GM19397 (cell line): ENCODE results near the gene FAR2.
"Not testable (repeated sequence)": the region's sequence is repeated elsewhere in the genome, so short reads cannot be mapped to it uniquely, and the experiment has no call there.

Source experiments
- ATAC-seq: cut with Tn5 transposase; IDR thresholded peaks from one replicate; pipeline ENCODE4 v1.9.1; 2021; ENCODE audit warnings: mild to moderate bottlenecking, moderate library complexity; ENCODE audit not compliant: unreplicated experiment

Gene FAR2

DNA sequence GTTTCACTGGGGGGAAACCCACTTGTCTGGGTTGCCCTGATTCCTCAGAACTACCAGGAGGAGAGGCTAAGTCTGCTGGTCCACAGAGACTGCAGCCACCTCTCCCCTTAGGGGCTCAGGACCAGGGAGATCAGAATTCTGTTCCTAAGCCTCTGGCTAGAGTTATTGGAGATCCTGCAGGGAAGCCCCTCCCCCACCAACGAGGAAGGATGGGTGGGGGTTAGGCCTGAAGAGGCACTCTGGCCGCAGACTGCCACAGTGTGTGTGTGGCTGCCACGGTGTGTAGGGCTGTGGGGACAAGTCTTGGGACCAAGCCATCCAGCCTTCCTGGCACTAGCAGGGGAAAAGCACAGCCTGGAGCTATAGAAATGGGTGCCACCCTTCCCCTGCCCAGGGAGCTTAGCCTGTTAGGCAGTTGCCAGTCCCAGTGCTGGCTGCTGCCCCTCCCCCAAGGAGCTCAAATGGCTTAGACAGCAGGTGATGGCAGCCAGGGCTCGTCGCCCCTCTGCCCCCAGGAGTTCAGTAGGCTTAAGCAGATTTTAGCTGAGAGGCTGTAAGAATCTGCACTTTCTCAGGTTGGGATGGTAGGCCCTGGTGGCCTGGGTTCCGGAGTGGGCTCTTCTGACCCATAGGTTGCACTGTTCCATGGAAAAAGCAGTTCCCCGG, 124.2 kb downstream of the FAR2 start:
- ATAC-seq = no peak

DNA sequence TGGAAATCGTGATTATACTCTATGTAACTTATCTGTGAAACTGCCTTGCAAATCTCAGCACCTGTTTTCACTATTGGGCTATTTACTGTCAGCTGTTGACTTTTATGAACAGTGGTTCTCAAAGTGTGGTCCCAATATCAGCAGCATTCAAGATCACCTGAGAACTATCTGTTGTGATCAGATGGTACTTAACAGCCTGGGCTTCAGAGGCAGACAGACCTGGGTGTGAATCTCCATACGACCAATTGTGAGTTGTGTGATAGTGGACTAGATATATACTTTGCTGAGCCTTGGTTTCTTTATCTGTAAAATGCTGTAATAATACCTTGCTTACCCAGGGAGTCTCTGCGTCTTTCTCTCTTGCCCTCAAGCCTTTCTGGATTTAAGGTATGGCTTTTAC, 126.8 kb downstream of the FAR2 start:
- ATAC-seq = no peak

DNA sequence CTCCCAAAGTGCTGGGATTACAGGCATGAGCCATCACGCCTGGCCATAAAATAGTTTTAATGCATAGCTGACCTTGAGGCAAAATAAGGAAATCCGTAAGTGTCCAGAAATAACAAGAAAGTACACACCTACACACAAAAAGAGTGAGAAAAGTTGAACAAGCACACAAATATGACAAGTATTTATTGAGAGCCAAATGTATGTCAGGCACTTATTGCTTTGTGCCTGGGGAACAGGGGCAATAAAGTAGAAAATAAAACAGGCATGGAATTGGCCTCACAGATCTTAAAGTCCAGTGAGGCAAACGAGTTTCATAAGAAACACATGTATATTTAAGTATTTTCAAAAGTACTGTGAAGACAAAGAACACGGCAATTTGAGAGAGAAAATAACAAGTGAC, 128.2 kb downstream of the FAR2 start:
- ATAC-seq = no peak

DNA sequence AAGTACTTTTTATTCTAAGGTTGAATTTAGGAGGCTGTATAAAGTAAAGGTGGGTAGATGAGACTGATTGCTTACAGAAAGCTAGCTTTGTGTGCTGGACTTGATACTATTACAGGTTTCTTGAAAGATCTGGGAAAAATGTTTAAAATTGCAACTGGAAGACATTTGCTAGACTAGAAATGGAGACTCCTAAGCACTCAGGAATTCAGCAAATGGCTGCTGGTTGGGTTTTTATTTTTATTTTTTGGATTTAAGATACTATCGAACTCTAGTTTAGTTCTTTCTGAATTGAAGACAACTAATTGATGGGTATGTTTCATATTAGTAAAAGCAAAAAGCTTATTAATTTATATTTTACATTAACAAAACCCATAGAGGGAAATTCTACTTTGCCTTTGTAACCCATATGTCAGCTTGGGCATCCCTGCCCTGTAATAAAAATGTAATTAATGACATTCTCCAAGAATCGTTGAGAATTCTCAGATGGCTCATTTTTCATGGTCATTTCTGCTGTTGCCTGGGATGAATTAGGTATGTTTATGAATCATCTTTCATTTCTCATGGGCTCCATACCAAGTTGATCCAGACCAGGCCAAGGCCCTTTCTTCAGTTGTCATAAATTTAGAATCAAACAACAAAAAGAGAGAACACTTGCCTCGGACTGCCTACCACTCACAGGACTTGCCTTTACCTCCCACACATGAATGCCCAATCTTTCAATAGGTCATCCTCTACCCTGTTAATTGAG, 129.8 kb downstream of the FAR2 start:
- ATAC-seq = no peak

DNA sequence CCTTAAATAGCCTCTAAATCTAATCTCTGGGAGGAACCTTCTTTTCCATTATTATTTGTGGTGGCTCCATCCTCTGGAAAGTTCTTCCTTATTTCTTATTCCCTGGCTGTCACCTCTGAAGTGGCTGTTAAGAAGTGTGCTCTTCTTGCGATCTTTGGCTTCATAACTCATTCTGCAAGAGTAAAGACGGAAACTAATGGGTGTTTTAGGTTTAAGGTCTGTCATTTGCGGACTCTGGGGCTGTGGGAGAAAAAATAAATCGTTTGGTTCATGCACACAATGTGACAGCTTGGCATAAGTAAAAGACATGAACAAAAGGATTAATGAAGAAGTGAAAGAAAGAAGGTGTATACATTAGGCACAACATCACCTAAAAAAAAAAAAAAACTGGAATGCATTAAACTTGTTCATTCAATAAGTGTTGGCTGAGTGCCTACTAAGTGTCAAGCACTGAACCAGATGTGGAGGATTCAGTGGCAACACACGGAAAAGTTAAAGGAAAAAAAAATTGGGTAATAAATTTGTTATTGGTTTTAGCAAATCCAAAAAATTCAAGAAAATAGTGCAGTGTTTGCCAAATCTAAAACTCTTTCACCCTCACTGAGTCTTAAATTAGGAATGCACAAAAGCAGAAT, 132.4 kb downstream of the FAR2 start:
- ATAC-seq = no peak

DNA sequence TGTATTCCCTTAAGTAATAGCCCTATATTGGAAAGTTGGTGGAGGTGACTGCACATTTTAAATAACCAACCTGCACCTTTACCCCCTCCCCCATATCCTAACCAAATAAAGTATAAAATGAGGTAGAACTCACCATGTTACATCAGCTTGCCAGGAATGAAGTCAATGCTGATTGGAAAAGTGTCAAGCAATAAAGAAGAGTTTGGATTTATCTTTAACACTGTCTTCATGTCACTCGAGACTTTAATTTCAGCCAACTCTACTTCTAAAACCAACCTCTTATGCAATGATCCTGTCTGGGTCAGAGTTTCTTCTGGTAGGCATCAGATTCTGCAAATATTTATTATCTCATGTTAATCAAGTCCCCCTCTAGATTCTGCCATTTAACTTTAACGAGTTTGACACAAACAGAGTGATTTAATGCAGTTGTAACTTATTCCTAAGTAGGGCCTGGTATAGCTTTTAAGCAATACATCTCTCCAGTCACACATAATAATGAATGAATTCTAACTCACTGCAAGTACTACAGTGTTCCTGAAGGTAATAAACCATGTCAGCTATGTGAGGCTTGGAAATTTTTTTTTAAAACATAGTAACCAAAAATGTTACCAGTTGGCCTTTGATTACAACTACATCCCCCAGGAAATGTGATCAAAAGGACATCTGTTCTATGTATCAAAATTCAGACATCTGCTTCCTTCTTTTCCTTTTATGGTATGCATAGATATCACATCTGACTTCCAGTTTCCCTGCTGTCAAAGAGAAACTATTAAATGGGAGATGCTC, 133.1 kb downstream of the FAR2 start:
- no peak for ATAC-seq

DNA sequence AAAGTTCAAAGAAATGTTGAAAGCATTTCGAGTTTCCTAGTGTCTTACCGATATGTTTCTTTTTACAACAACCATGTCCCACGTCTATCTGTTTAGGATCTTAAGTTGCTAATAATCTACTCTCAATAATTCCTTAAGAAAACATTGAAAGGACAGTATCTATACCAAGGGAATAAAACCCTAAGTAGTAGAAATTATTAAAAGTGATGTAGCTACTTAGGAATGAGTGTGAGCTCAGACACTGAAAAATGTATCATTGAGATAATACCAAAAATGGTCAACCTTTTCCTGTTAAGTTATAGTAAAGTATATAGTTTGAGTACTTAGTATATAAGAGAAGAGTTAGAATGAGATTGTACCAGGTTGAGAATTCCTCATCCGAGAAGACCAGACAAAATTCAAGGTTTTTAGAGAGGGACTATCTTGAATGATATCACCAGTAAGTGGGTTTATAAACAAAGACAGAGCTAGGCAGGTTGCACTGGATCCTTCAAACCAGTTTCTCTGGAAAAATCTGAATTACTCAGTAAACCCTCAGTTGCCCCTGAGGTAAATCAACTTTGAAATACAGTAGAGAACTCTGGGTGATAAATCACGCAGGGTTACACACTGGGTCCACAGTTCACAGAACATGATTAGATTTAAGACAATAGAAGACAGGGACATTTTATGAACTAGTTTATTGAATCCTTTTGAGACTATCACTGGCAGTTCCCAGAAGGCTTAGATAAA, 135.1 kb downstream of the FAR2 start:
- ATAC-seq = no peak

DNA sequence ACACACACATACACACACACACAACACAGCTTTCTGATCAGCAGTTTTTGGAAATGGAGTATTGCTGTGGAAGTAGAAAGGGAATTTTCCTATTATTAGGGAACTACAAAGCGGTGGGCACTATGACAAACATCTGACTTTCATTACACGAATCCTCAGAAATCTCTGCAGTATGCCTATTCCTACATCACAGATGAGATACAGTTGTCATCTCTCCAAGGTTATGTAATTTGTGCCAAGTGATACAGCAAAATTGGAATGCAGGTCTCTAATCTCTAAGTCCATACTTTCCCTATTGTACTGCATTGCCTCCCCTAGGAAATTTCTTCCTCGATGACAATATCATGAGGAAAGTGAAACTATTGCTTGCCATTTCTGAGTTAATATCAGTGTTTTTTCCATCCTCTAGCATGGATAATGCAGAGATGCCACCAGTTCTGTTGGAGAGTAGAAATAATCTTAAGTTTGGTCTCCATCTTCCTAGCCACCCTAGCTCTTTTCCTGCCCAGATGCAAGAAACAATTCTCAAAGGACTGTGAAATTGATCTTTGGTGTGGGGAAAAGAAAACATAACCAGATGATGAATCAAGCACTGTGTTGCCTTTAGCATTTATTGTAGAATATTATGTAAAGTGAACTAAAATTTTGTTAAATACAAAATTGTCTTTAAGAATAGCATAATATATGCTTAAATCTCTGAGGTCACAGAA, 137.2 kb downstream of the FAR2 start:
- no peak for ATAC-seq

DNA sequence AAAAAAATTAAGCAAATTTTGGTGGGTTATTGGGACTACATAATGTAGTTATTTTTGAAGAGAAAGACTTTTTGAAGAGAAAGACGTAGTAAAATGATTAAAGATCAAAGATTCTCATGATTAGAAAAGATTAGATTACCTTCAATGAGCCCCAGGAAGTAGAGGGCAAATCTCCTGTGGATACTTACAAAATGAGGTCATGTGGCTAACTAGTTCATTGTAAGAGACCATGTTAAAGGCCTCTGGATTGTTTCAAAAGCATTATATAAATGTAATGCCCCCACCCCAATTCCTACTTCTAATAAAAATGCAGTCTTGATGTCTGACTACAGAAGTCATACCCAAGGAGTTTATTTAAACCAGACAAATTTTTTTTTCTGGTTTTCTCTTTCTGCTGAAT, 138.5 kb downstream of the FAR2 start:
- ATAC-seq = no peak

DNA sequence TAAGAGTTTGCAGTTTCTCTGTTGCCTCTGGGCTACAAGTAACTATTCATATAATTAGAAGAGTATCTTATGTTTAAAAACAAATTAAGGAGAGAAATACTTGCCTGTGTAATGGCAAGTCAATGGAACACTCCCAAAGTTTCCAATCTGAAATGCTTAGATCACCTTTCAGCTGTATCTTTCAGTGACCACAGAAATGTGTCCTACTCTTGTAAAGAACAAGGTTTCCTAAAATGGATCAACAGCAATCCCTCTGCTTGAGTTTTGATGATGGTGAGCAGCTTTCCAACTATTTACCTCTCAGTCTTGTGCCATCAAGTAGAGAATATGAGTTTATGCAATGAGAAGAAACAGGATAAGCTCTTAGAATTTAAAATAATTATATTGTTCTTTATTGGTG, 139.0 kb downstream of the FAR2 start:
- no peak for ATAC-seq

DNA sequence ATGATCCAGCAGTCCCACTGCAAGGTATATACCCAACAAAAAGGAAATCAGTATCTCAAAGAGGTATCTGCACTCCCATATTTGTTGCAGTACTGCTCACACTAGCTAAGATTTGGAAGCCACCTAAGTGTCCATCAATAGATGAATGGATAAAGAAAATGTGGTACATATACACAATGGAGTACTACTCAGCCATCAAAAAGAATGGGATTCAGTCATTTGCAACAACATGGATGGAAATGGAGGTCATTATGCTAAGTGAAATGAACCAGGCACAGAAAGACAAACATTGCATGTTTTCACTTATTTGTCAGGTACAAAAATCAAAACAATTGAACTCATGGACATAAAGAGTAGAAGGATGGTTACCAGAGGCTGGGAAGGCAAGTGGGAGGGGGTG, 141.4 kb downstream of the FAR2 start:
- not testable (repeated sequence) for ATAC-seq

DNA sequence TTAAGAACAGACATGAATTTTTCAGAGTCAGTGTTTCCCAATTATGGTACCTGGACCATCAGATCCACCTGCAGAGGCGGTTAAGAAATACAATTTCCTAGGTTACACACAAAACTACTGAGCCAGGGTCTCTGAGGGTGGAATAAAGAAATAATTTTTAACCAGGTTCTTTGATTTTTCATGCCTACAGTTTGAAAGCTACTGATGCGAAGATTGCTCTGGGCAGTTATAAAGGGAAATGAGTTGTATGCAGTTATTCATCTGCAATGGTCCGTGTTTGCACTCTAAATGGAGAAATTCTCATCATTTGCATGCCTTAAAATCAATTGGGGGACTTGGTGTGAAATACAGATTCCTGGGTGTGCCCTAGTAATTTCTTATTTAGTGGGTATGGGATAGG, 142.1 kb downstream of the FAR2 start:
- no peak for ATAC-seq

DNA sequence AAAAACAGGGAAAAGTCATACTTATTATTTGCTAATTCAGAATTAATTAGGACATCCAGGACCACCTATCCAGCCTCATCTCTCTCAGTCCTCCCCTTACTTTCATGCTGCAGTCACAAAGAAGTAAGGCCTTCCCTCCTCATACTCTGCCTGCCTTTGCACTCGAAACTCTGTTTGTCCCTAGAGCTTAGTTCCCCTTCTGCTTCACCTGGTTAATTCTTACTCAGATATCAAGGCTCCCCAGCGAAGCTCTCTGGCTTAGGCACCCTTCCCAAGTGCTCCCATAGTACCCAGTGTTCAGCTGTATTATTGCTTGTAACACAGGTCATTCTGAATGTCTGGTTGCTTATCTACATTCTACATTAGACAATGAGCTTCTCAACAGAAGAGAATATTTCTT, 150.6 kb downstream of the FAR2 start:
- ATAC-seq = no peak

DNA sequence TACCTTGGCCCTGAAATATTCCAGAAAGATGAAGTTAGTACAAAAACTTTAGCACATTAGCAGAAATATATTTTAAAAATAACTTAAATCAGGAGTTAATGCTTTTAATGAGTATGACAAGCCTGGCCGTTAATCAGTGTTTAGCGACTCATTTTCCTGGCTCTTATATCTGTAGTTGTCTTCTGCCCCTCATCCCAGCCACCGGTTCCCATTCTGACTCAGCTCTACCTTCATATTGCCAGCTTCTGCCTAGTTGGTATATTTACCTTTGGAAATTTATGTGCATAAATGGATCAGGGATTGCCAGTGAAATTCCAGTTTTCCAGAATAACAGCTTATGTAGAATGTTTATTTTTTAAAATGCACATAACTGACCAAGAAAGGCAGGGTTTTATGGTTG, 152.0 kb downstream of the FAR2 start:
- no peak for ATAC-seq

DNA sequence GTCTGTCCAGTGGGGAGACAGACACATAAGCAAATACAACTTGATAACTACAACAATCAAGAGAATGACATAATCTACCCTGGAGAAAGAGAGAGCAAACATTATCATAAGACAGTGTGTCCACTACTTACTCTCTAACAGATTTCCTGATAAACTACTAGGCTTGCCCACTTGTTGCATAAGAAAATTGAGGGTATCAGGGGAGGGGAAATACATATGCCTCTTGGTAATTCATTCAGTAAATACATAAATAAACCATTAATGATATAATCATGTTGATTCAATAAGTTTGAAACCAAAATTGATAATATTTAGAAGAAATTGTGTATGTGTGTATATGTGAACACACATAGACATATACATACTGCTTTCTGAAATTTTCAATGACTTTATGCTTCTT, 155.3 kb downstream of the FAR2 start:
- ATAC-seq = no peak

DNA sequence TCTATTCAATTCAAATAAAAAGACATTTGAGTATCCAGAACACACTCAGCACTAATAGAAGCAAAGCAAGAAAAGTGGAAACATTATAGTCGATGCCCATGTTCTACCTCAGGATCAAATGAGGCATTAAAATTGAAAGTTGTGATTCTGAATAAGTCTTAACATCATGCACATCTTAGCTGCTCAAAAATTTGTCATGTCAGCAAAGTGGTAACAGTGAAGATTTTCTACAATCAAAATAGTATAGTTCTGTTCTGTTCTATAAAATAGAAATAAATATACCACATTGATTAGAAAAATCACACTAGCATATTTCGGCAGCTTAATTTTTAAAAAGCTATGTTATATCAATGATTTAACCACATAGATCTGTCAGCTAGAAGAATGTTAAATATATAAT, 157.2 kb downstream of the FAR2 start:
- ATAC-seq = no peak

DNA sequence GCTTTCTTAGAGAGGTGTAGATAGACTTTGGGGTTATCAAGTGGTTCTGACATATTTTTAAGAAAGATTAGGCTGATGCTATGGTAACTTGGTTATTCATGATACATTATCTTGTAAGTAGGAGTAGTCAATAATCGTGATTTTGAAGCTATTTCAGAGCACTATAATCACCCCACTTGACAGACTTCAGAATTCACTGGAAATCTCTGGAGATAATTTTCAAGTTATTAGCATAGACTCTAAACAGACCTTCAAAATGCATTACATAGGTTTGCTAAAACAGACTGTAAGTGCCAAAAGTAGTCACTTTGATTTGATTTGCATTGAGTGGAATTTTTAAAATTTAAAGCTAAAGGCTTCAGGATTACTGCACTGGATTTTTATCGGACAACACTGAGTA, 157.6 kb downstream of the FAR2 start:
- no peak for ATAC-seq

DNA sequence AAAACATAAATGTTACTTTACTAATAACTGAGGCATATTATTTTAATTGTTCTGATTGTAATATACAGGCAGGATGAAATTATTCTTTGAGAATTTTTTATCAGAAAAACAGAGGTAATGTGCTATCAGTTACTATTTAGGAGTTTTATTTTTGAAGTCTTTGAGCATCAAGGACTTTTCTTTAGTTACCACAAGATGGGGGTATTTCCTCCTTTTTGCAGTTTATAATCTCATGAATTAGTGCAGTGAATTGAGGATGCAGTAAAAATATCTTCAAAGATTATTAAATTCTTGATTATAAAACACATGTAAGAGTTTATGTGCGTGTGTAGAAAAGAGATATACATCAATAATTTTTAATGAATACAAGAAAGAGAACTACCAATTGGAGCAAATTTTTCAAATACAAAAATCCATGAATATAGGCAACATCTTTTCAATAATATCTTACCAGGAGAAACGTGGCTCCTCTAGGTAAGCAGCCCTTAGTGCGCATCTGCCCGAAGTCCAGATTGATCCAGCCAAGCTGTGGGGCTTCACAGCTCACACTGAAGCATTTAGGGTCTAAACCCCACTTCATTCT, 160.3 kb downstream of the FAR2 start:
- no peak for ATAC-seq

DNA sequence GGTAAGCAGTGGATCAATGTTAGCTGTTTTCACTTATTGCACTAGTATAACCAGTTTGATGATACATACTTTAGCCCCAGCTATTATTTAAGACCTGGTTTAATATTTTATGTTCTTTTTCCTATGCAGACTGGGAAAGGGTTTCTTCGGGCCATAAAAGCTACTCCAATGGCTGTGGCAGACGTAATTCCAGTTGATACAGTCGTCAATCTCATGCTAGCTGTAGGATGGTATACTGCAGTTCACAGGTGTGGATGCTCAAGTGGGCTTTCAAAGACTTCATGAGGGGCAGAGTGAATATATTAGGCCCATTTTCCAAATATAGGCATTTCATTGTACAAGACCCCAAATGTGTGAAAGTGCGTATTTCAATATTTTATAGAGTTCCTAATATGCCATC, 161.8 kb downstream of the FAR2 start:
- ATAC-seq = no peak

DNA sequence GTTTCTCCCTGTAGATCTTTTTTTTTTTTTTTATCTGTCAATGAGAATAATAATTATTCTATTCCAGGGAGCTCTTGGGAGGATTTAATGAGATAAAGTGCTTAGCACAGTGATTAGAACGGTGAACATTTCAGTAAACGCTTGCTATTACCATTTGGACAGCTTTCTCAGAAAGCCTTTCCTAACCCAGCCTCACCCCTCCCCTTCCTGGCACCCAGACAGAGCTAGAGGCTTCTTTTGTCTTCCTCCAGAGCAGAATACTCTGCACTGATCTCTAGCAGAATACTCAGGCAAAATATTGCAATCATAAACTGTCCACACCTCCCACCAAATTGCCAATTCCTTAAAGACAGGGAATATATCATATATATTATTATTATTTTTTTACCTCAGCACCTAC, 165.3 kb downstream of the FAR2 start:
- no peak for ATAC-seq
